H1 (cell line): Measurements from ENCODE around the gene MRC2. TPM values are rescaled to one million over a fixed set of nuclear protein-coding genes. Genes with fewer than 3 reads are reported as not detected.

Experiments
- CTCF ChIA-PET: fragments of 300-600 bp; sonication (Branson Sonifier 250); formaldehyde crosslinking; loops from one replicate; lab custom pipeline; 2021; ENCODE audit not compliant: partially characterized antibody; lab: Charles Lee
- POLR2A ChIA-PET: fragments of 300-600 bp; sonication (Branson Sonifier 250); formaldehyde crosslinking; loops from one replicate; lab custom pipeline; 2021; ENCODE audit warnings: inconsistent platforms; ENCODE audit not compliant: partially characterized antibody; lab: Charles Lee
- DNase-seq, 2 experiments: peaks; one replicate each; pipeline versions ENCODE4 v3.0.0 to v3.0.0-alpha.2; 2010 to 2022; ENCODE audit warnings: low spot score in 2 of 2, low read depth in 1 of 2, mixed read lengths in 1 of 2
- FAIRE-seq: peaks from 2 replicates; lab custom pipeline; 2011; peaks lifted over from hg19 to GRCh38; lab: Jason Lieb, UNC
- H2AFZ ChIP-seq: 2 replicates; pipeline ENCODE4 v1.8.1; 2012; ENCODE audit warnings: low read length, inconsistent platforms
- H2AK5ac ChIP-seq: 2 replicates; pipeline ENCODE4 v1.6.1; 2013; ENCODE audit warnings: low read depth, low read length
- H2BK120ac ChIP-seq: replicated peaks from 2 replicates; pipeline ENCODE3; 2013; ENCODE audit warnings: low read depth, low read length, inconsistent platforms
- H2BK12ac ChIP-seq: 2 replicates; pipeline ENCODE4 v1.6.1; 2013; ENCODE audit warnings: low read depth, low read length
- H2BK15ac ChIP-seq: 2 replicates; pipeline ENCODE4 v1.6.1; 2013; ENCODE audit warnings: low read length
- H2BK20ac ChIP-seq: 2 replicates; pipeline ENCODE4 v1.6.1; 2013; ENCODE audit warnings: low read length
- H2BK5ac ChIP-seq: 2 replicates; pipeline ENCODE4 v1.6.1; 2013; ENCODE audit warnings: low read depth, low read length
- H3K14ac ChIP-seq: 2 replicates; pipeline ENCODE4 v1.6.1; 2013; ENCODE audit warnings: inconsistent platforms; ENCODE audit not compliant: insufficient read length
- H3K18ac ChIP-seq: 2 replicates; pipeline ENCODE4 v1.6.1; 2013; ENCODE audit warnings: low read length; ENCODE audit errors: extremely low read depth
- H3K23ac ChIP-seq: 2 replicates; pipeline ENCODE4 v1.6.1; 2013; ENCODE audit warnings: inconsistent platforms; ENCODE audit not compliant: insufficient read length
- H3K23me2 ChIP-seq: 2 replicates; pipeline ENCODE4 v1.6.1; 2013; ENCODE audit warnings: low read depth, low read length
- H3K27ac ChIP-seq: 2 replicates; pipeline ENCODE4 v1.6.1; 2011; ENCODE audit warnings: low read depth, low read length, inconsistent platforms
- H3K27me3 ChIP-seq, 4 experiments: replicated peaks in 1 of 4; 1 replicate in 1 of 4; 2 replicates in 3 of 4; pipeline versions ENCODE4 v1.6.1 to v1.8.1; 2011 to 2013; ENCODE audit warnings: low read length in 3 of 4, mild to moderate bottlenecking in 3 of 4, inconsistent platforms in 2 of 4, mixed read lengths in 2 of 4, moderate library complexity in 1 of 4; ENCODE audit not compliant: control insufficient read depth in 3 of 4, insufficient read depth in 3 of 4; ENCODE audit errors: extremely low read depth in 1 of 4
- H3K36me3 ChIP-seq, 4 experiments: 2 replicates each; pipeline versions ENCODE4 v1.6.1 to v1.8.1; 2011 to 2013; ENCODE audit warnings: mild to moderate bottlenecking in 4 of 4, low read length in 3 of 4, moderate library complexity in 2 of 4, control low read depth in 1 of 4, inconsistent platforms in 1 of 4; ENCODE audit not compliant: insufficient read depth in 4 of 4, control insufficient read depth in 2 of 4
- H3K4ac ChIP-seq: replicated peaks from 2 replicates; pipeline ENCODE3; 2013; ENCODE audit warnings: low read length, low read depth, mixed read lengths, inconsistent platforms; ENCODE audit not compliant: insufficient read length
- H3K4me1 ChIP-seq, 4 experiments: replicated peaks in 1 of 4; 1 replicate in 1 of 4; 2 replicates in 3 of 4; pipeline versions ENCODE4 v1.6.1 to v1.8.1; 2011 to 2013; ENCODE audit warnings: low read length in 3 of 4, inconsistent platforms in 2 of 4, mixed read lengths in 1 of 4; ENCODE audit not compliant: insufficient read depth in 4 of 4, control insufficient read depth in 3 of 4
- H3K4me2 ChIP-seq, 2 experiments: 2 replicates each; pipeline versions ENCODE4 v1.6.1 to v1.8.1; 2011 to 2013; ENCODE audit warnings: low read depth in 2 of 2, low read length in 2 of 2, control low read depth in 1 of 2, inconsistent platforms in 1 of 2, mild to moderate bottlenecking in 1 of 2; ENCODE audit not compliant: insufficient read depth in 1 of 2
- H3K4me3 ChIP-seq, 4 experiments: fragments of 200-600, 300-600 bp in 1 of 4; sonication (generic), shearing (Covaris generic), sonication (Bioruptor Twin) in 1 of 4; 2 replicates each; pipeline versions ENCODE4 v1.5.1 to v1.8.1; 2011 to 2016; ENCODE audit warnings: low read length in 4 of 4, low read depth in 3 of 4, control low read depth in 2 of 4, inconsistent platforms in 2 of 4, mild to moderate bottlenecking in 2 of 4, mixed read lengths in 1 of 4, moderate library complexity in 1 of 4; ENCODE audit not compliant: insufficient read depth in 2 of 4; ENCODE audit errors: extremely low read depth in 1 of 4
- H3K56ac ChIP-seq: replicated peaks from 2 replicates; pipeline ENCODE3; 2013; ENCODE audit warnings: low read depth, mild to moderate bottlenecking, mixed read lengths, low read length, inconsistent platforms; ENCODE audit not compliant: insufficient read length
- H3K79me1 ChIP-seq: 2 replicates; pipeline ENCODE4 v1.6.1; 2013; ENCODE audit warnings: low read depth, low read length, control low read depth
- H3K79me2 ChIP-seq, 2 experiments: 2 replicates each; pipeline versions ENCODE4 v1.6.1 to v1.8.1; 2012 to 2013; ENCODE audit warnings: low read length in 2 of 2, mild to moderate bottlenecking in 2 of 2, inconsistent platforms in 1 of 2; ENCODE audit not compliant: insufficient read depth in 2 of 2, control insufficient read depth in 1 of 2
- H3K9ac ChIP-seq, 4 experiments: replicated peaks in 1 of 4; 1 replicate in 1 of 4; 2 replicates in 3 of 4; pipeline versions ENCODE4 v1.6.1 to v1.8.1; 2011 to 2013; ENCODE audit warnings: low read depth in 3 of 4, low read length in 3 of 4, control low read depth in 2 of 4, mild to moderate bottlenecking in 2 of 4, moderate library complexity in 2 of 4, inconsistent platforms in 1 of 4; ENCODE audit errors: extremely low read depth in 1 of 4
- H3K9me3 ChIP-seq, 2 experiments: 2 replicates each; pipeline versions ENCODE4 v1.6.1 to v1.8.1; 2012 to 2013; ENCODE audit warnings: mild to moderate bottlenecking in 2 of 2, moderate library complexity in 2 of 2, control low read depth in 1 of 2, inconsistent platforms in 1 of 2, low read depth in 1 of 2, low read length in 1 of 2, mixed read lengths in 1 of 2; ENCODE audit not compliant: insufficient read depth in 2 of 2
- H4K20me1 ChIP-seq, 2 experiments: replicated peaks in 1 of 2; 2 replicates each; pipeline versions ENCODE3 to v1.8.1; 2011 to 2013; ENCODE audit warnings: inconsistent platforms in 2 of 2, low read length in 2 of 2, mild to moderate bottlenecking in 1 of 2; ENCODE audit not compliant: insufficient read depth in 2 of 2, control insufficient read depth in 1 of 2
- H4K5ac ChIP-seq: 2 replicates; pipeline ENCODE4 v1.6.1; 2013; ENCODE audit warnings: low read length, low read depth, mixed read lengths, inconsistent platforms; ENCODE audit not compliant: insufficient read length
- H4K8ac ChIP-seq: 2 replicates; pipeline ENCODE4 v1.8.0; 2013; ENCODE audit warnings: mild to moderate bottlenecking, moderate library complexity, low read length, inconsistent platforms; ENCODE audit not compliant: insufficient read depth; ENCODE audit errors: extremely low read depth
- H4K91ac ChIP-seq: replicated peaks from 2 replicates; pipeline ENCODE3; 2013; ENCODE audit warnings: low read length, mixed read lengths, inconsistent platforms; ENCODE audit not compliant: insufficient read length
- ATF3 ChIP-seq: IDR thresholded peaks from 2 replicates; pipeline ENCODE4 v1.6.1; 2011; ENCODE audit warnings: low read depth, mild to moderate bottlenecking, low read length; ENCODE audit not compliant: insufficient read depth
- BCL11A ChIP-seq, 2 experiments: IDR thresholded peaks; one replicate each; pipeline ENCODE4 v1.6.1; 2011; ENCODE audit warnings: low read depth in 2 of 2, low read length in 2 of 2, mild to moderate bottlenecking in 2 of 2
- CBX5 ChIP-seq: fragments of 300-800, 300-1000 bp; sonication (generic); IDR thresholded peaks from 2 replicates; pipeline ENCODE4 v1.7.1; 2016; ENCODE audit warnings: antibody characterized with exemption, low read length, low read depth
- JUN ChIP-seq: IDR thresholded peaks from 2 replicates; pipeline ENCODE4 v1.6.1; 2011; ENCODE audit warnings: low read depth, mild to moderate bottlenecking, improper control_type of control experiment, low read length
- KDM4A ChIP-seq: IDR thresholded peaks from one replicate; pipeline ENCODE4 v1.7.1; 2012; ENCODE audit warnings: low read depth, mild to moderate bottlenecking, moderate library complexity, low read length, inconsistent platforms; ENCODE audit not compliant: severe bottlenecking
- MAX ChIP-seq: IDR thresholded peaks from 2 replicates; pipeline ENCODE4 v1.6.1; 2012; ENCODE audit warnings: inconsistent platforms
- NRF1 ChIP-seq: IDR thresholded peaks from 2 replicates; pipeline ENCODE4 v1.6.1; 2011; ENCODE audit warnings: mild to moderate bottlenecking, low read depth, low read length, improper control_type of control experiment
- RFX5 ChIP-seq: IDR thresholded peaks from 2 replicates; pipeline ENCODE4 v1.6.1; 2011; ENCODE audit warnings: low read depth, low read length, improper control_type of control experiment, borderline replicate concordance
- SIRT6 ChIP-seq: IDR thresholded peaks from one replicate; pipeline ENCODE4 v1.7.1; 2012; ENCODE audit warnings: low read length, inconsistent platforms
- SIX5 ChIP-seq: IDR thresholded peaks from 2 replicates; pipeline ENCODE4 v1.6.1; 2011; ENCODE audit warnings: mild to moderate bottlenecking, low read depth, low read length
- USF2 ChIP-seq: IDR thresholded peaks from 2 replicates; pipeline ENCODE4 v1.6.1; 2011; ENCODE audit warnings: low read length, improper control_type of control experiment
- YY1 ChIP-seq: IDR thresholded peaks from 2 replicates; pipeline ENCODE4 v1.6.1; 2011; ENCODE audit warnings: low read depth, mild to moderate bottlenecking, low read length
- WGBS, 2 experiments: shearing (Covaris generic) in 1 of 2; methylation state at CpG; one replicate each; pipeline versions ENCODE4 v1.1.6 to v1.1.7; 2013 to 2015; ENCODE audit warnings: low lambda C conversion rate in 2 of 2, mixed read lengths in 2 of 2, inconsistent platforms in 1 of 2, low coverage in 1 of 2, missing lambda C conversion rate in 1 of 2; ENCODE audit not compliant: insufficient replicate concordance in 2 of 2, insufficient coverage in 1 of 2, insufficient read length in 1 of 2; ENCODE audit errors: extremely low coverage in 1 of 2, missing lambda C conversion rate in 1 of 2; 5-methylcytosine and 5-hydroxymethylcytosine counted together
- polyA plus RNA-seq, 7 experiments: library from polyadenylated mRNA; depleted of rRNA in 3 of 7; stranded (reverse) in 5 of 7; unstranded in 2 of 7; fragments of >200 nt in 5 of 7; fragments of 200-250 nt in 2 of 7; gene quantifications; 1 replicate in 5 of 7; 2 replicates in 1 of 7; 4 replicates in 1 of 7; pipeline versions ENCODE4 v1.2.1 to v1.2.3, GENCODE V29; 2011 to 2013; ENCODE audit warnings: missing spikeins in 2 of 7, mixed read lengths in 2 of 7
- total RNA-seq: library from RNA; stranded (reverse); fragmentation: NEBNext Ultra II Directional; extraction: Animal tissue kit (Norgen Biotek cat#: 25700); gene quantifications from 2 replicates; pipeline ENCODE4 v1.2.1, GENCODE V29; 2021

MRC2 gene
- total and polyA plus RNA-seq, 2 of the 8 experiments (the other 6 are each of a cell fraction or from before 2014, with no cell fraction given) = 7.0 to 24.2 TPM

GRCh38 chr17:62660629-62661118 lies 33.2 kb downstream of the MRC2 start:
- ChIA-PET CTCF (interaction anchor here (0.6 to 2.0 kb wide), 2 partner anchors 12 to 422 kb away, joined by 3 to 9 read pairs; no protein-coding TSS in a partner anchor), POLR2A (no interaction called here)
- H3K27me3 ChIP-seq = no peaks in the 10 kb centered on the region
- H2BK15ac ChIP-seq = no peak overlapping the region
- WGBS, 2 experiments = 88% methylated on average over 2 of the region's 2 CpGs; no CpG with 5 or more reads in 1 of the 2 experiments
- FAIRE-seq = no peak
- H3K27ac ChIP-seq = no peak overlapping the region
- H4K91ac ChIP-seq = no peak overlapping the region
- no peak overlapping the region for H3K4me2 ChIP-seq
- no peak overlapping the region for H4K8ac ChIP-seq
- H2BK20ac ChIP-seq = no peak overlapping the region
- H3K4me1 ChIP-seq = peaks cover 0 to 4% (median 0%) of the 10 kb centered on the region in 4 experiments; a peak in 1 of 7 replicates
- H4K5ac ChIP-seq = no peak overlapping the region
- no peak overlapping the region for H3K9ac ChIP-seq
- no peak overlapping the region for H2AK5ac ChIP-seq
- no peak overlapping the region for H3K18ac ChIP-seq
- no peak for DNase-seq
- H3K36me3 ChIP-seq = no peaks in the 10 kb centered on the region
- H3K23ac ChIP-seq = no peak overlapping the region
- H3K79me1 ChIP-seq = no peaks in the 10 kb centered on the region; the same call in 1 of the 2 replicates
- H2BK120ac ChIP-seq = no peak overlapping the region
- H3K4me3 ChIP-seq = no peak overlapping the region
- H3K23me2 ChIP-seq = no peaks in the 10 kb centered on the region
- H3K4ac ChIP-seq = no peak overlapping the region
- no peak overlapping the region for H2AFZ ChIP-seq
- H3K14ac ChIP-seq = no peak overlapping the region
- peaks cover 0 to 4% of the 10 kb centered on the region in 2 experiments; a peak in 1 of 4 replicates for H3K9me3 ChIP-seq
- no peaks in the 10 kb centered on the region; a peak in 1 of 4 replicates for H3K79me2 ChIP-seq
- H2BK5ac ChIP-seq = no peak overlapping the region
- H3K56ac ChIP-seq = no peak overlapping the region
- no peaks in the 10 kb centered on the region for H4K20me1 ChIP-seq
- H2BK12ac ChIP-seq = no peak overlapping the region
- TF ChIP-seq JUN = no peak
- TF ChIP-seq NRF1 = no peak
- no peak for TF ChIP-seq CBX5
- TF ChIP-seq SIX5 = no peak
- no peak for TF ChIP-seq YY1
- no peak for TF ChIP-seq RFX5
- TF ChIP-seq BCL11A (IDR thresholded peaks at IDR 0.05; ENCODE audit: low read depth in 2 of 2, low read length in 2 of 2) = no peak
- no peak for TF ChIP-seq ATF3
- TF ChIP-seq MAX = no peak
- no peak for TF ChIP-seq USF2
- TF ChIP-seq KDM4A = no peak
- TF ChIP-seq SIRT6 = no peak
